IPS-18a (cell line): Measurements from ENCODE around the gene ETNK2.

Source experiments
- H3K27ac ChIP-seq: one replicate; pipeline ENCODE4 v1.5.1; 2013; ENCODE audit warnings: low read length
- H3K27me3 ChIP-seq: one replicate; pipeline ENCODE4 v1.6.1; 2013; ENCODE audit warnings: mild to moderate bottlenecking, low read length; ENCODE audit not compliant: control insufficient read depth, insufficient read depth
- H3K36me3 ChIP-seq: one replicate; pipeline ENCODE4 v1.6.1; 2013; ENCODE audit warnings: low read depth, low read length; ENCODE audit not compliant: control insufficient read depth
- H3K4me1 ChIP-seq: one replicate; pipeline ENCODE4 v1.6.1; 2013; ENCODE audit warnings: low read depth, low read length; ENCODE audit not compliant: control insufficient read depth
- H3K4me3 ChIP-seq: one replicate; pipeline ENCODE4 v1.5.1; 2013; ENCODE audit warnings: low read length
- H3K9ac ChIP-seq: one replicate; pipeline ENCODE4 v1.6.1; 2013; ENCODE audit warnings: mild to moderate bottlenecking, low read length, moderate library complexity
- H3K9me3 ChIP-seq: one replicate; pipeline ENCODE4 v1.6.1; 2013; ENCODE audit warnings: low read depth, low read length; ENCODE audit not compliant: control insufficient read depth

ETNK2 gene

GRCh38 chr1:204113896-204114295, 37.9 kb downstream of the ETNK2 start:
- H3K4me1 ChIP-seq = peaks cover 19% of the 10 kb centered on the region
- no peak overlapping the region for H3K4me3 ChIP-seq
- no peaks in the 10 kb centered on the region for H3K9me3 ChIP-seq
- H3K9ac ChIP-seq = no peak overlapping the region
- H3K27ac ChIP-seq = no peak overlapping the region
- peaks cover 37% of the 10 kb centered on the region for H3K36me3 ChIP-seq
- no peaks in the 10 kb centered on the region for H3K27me3 ChIP-seq

GRCh38 chr1:204112876-204113730, 38.7 kb downstream of the ETNK2 start:
- Histone ChIP-seq H3K9me3 (no peaks in the 10 kb centered on the region), H3K27ac (no peak overlapping the region), H3K36me3 (peaks cover 29% of the 10 kb centered on the region), H3K4me1 (peaks cover 25% of the 10 kb centered on the region), H3K27me3 (no peaks in the 10 kb centered on the region), H3K9ac (no peak overlapping the region), H3K4me3 (no peak overlapping the region)

GRCh38 chr1:204110894-204111633, 40.8 kb downstream of the ETNK2 start:
- no peak overlapping the region for H3K9ac ChIP-seq
- peaks cover 11% of the 10 kb centered on the region for H3K36me3 ChIP-seq
- no peak overlapping the region for H3K4me3 ChIP-seq
- H3K27ac ChIP-seq = no peak overlapping the region
- no peaks in the 10 kb centered on the region for H3K9me3 ChIP-seq
- H3K4me1 ChIP-seq = peaks cover 41% of the 10 kb centered on the region
- no peaks in the 10 kb centered on the region for H3K27me3 ChIP-seq

- Histone ChIP-seq H3K4me1 (peaks cover 58% of the 10 kb centered on the region), H3K36me3 (no peaks in the 10 kb centered on the region), H3K9ac (peak overlapping the region; percentile 40), H3K27ac (peak overlapping the region; percentile 76), H3K9me3 (no peaks in the 10 kb centered on the region), H3K27me3 (no peaks in the 10 kb centered on the region), H3K4me3 (peak overlapping the region; percentile 50)
Observed at GRCh38 chr1:204108312-204109141, 43.3 kb downstream of the ETNK2 start.

- Histone ChIP-seq H3K27me3 (no peaks in the 10 kb centered on the region), H3K27ac (peak overlapping the region; percentile 76), H3K9ac (peak overlapping the region; percentile 40), H3K4me1 (peaks cover 62% of the 10 kb centered on the region), H3K4me3 (peak overlapping the region; percentile 50), H3K36me3 (no peaks in the 10 kb centered on the region), H3K9me3 (no peaks in the 10 kb centered on the region)
Observed at GRCh38 chr1:204107892-204108291, 44.0 kb downstream of the ETNK2 start.

GRCh38 chr1:204106825-204107224, 45.0 kb downstream of the ETNK2 start:
- Histone ChIP-seq H3K9ac (no peak overlapping the region), H3K27ac (no peak overlapping the region), H3K27me3 (no peaks in the 10 kb centered on the region), H3K36me3 (no peaks in the 10 kb centered on the region), H3K4me3 (no peak overlapping the region), H3K4me1 (peaks cover 72% of the 10 kb centered on the region), H3K9me3 (no peaks in the 10 kb centered on the region)

- no peak overlapping the region for H3K9ac ChIP-seq
- no peaks in the 10 kb centered on the region for H3K27me3 ChIP-seq
- peaks cover 74% of the 10 kb centered on the region for H3K4me1 ChIP-seq
- H3K4me3 ChIP-seq = no peak overlapping the region
- H3K27ac ChIP-seq = no peak overlapping the region
- no peaks in the 10 kb centered on the region for H3K9me3 ChIP-seq
- H3K36me3 ChIP-seq = no peaks in the 10 kb centered on the region
Observed at GRCh38 chr1:204105131-204105515, 46.7 kb downstream of the ETNK2 start.

GRCh38 chr1:204104331-204105130, 47.3 kb downstream of the ETNK2 start:
- no peaks in the 10 kb centered on the region for H3K27me3 ChIP-seq
- H3K4me3 ChIP-seq = no peak overlapping the region
- no peaks in the 10 kb centered on the region for H3K9me3 ChIP-seq
- H3K9ac ChIP-seq = no peak overlapping the region
- H3K4me1 ChIP-seq = peaks cover 73% of the 10 kb centered on the region
- H3K27ac ChIP-seq = no peak overlapping the region
- no peaks in the 10 kb centered on the region for H3K36me3 ChIP-seq

- H3K9ac ChIP-seq = no peak overlapping the region
- no peak overlapping the region for H3K4me3 ChIP-seq
- H3K27ac ChIP-seq = no peak overlapping the region
- no peaks in the 10 kb centered on the region for H3K9me3 ChIP-seq
- H3K4me1 ChIP-seq = peaks cover 65% of the 10 kb centered on the region
- no peaks in the 10 kb centered on the region for H3K36me3 ChIP-seq
- no peaks in the 10 kb centered on the region for H3K27me3 ChIP-seq
Observed at GRCh38 chr1:204103431-204103741, 48.5 kb downstream of the ETNK2 start.

GRCh38 chr1:204102739-204103430, 49.0 kb downstream of the ETNK2 start:
- Histone ChIP-seq H3K27ac (no peak overlapping the region), H3K4me1 (peaks cover 60% of the 10 kb centered on the region), H3K27me3 (no peaks in the 10 kb centered on the region), H3K9me3 (no peaks in the 10 kb centered on the region), H3K36me3 (no peaks in the 10 kb centered on the region), H3K9ac (no peak overlapping the region), H3K4me3 (no peak overlapping the region)
